ENCODE data around the gene STX10. TPM values are rescaled to one million over a fixed set of nuclear protein-coding genes. Genes with fewer than 3 reads are reported as not detected.

Gene STX10
- total and polyA plus RNA-seq, 9 of the 15 experiments (the other 6 are each of a cell fraction or from before 2014, with no cell fraction given), result 0.51 to 66.3 (median 31.0) TPM

DNA sequence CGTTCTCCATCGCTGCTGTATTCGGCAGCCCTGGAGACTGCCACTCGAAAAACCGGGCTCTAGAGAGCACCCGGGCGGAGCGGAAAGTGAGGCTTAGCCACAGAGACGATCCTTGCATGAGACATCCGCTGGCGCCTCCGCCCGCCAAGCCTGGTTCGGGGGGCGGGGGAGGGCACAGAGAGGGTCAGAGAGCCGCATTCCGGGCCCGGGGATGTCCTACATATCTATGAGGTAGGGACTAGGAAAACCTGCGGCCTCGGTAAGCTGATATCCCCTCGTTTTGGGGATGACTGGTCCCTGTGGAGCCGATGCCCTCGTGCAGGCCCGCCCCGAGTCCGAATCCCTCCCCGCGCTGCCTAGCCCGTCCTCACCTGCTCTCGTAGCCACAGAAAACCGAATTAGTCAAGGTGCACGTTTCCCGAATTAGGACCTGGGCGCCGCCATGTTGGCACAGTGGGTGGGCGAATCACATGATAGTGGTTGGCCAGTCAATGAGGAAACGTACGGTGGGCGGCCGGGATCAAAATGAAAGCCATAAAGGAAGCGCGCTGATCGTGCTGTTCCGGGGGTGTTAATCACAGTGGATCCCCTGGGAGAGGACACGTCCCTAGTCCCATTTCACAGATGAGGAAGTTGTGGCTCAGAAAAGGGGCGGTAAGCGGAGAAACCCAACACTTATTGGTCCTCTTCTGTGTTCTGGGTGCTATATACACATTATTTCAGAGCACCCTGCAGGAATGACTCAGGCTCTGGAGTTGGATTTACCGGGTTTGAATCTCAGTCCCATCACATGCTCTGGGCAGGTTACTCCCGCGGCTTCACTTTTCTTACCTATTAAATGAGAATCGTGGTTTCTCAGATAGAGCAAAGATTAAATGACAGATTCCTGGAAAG is 33.6 kb downstream of the STX10 start, which contains the start of gene TRMT1 (continued):
- peak; percentile 35 for TF ChIP-seq HMBOX1 (IDR thresholded peaks at IDR 0.05)
- no peak for TF ChIP-seq ZNF644 (tag; IDR thresholded peaks at IDR 0.05; ENCODE audit: low read depth)
- TF ChIP-seq MAFK (IDR thresholded peaks at IDR 0.05; ENCODE audit: low read length), result peak; percentile 80
- peak; percentile 96 for TF ChIP-seq TOE1 (IDR thresholded peaks at IDR 0.05; ENCODE audit: borderline replicate concordance)
- TF ChIP-seq TOE1 (CRISPR knock-in tag; IDR thresholded peaks at IDR 0.05; ENCODE audit: borderline replicate concordance, low read depth), result no peak
- TF ChIP-seq TRIM24 (IDR thresholded peaks at IDR 0.05), result peak in 1 of 2 experiments; percentile 46; a peak in 1 of 4 replicates
- peak; percentile 97 for TF ChIP-seq ZBTB17 (CRISPR knock-in tag; IDR thresholded peaks at IDR 0.05)
- peak; percentile 90 for TF ChIP-seq SP1 (CRISPR knock-in tag; IDR thresholded peaks at IDR 0.05)
- no peak for TF ChIP-seq ZKSCAN8 (CRISPR knock-in tag; IDR thresholded peaks at IDR 0.05)
- no peak for TF ChIP-seq DACH1 (IDR thresholded peaks at IDR 0.05; ENCODE audit: partially characterized antibody)
- TF ChIP-seq ARNT (IDR thresholded peaks at IDR 0.05), result peak; percentile 57 to 76; a peak in 2 of 4 replicates
- TF ChIP-seq LCOR (CRISPR knock-in tag; IDR thresholded peaks at IDR 0.05), result peak; percentile 83
- TF ChIP-seq NFE2 (IDR thresholded peaks at IDR 0.05; ENCODE audit: low read depth), result peak; percentile 40; the same call in 1 of the 2 replicates
- TF ChIP-seq, protein P1, sequence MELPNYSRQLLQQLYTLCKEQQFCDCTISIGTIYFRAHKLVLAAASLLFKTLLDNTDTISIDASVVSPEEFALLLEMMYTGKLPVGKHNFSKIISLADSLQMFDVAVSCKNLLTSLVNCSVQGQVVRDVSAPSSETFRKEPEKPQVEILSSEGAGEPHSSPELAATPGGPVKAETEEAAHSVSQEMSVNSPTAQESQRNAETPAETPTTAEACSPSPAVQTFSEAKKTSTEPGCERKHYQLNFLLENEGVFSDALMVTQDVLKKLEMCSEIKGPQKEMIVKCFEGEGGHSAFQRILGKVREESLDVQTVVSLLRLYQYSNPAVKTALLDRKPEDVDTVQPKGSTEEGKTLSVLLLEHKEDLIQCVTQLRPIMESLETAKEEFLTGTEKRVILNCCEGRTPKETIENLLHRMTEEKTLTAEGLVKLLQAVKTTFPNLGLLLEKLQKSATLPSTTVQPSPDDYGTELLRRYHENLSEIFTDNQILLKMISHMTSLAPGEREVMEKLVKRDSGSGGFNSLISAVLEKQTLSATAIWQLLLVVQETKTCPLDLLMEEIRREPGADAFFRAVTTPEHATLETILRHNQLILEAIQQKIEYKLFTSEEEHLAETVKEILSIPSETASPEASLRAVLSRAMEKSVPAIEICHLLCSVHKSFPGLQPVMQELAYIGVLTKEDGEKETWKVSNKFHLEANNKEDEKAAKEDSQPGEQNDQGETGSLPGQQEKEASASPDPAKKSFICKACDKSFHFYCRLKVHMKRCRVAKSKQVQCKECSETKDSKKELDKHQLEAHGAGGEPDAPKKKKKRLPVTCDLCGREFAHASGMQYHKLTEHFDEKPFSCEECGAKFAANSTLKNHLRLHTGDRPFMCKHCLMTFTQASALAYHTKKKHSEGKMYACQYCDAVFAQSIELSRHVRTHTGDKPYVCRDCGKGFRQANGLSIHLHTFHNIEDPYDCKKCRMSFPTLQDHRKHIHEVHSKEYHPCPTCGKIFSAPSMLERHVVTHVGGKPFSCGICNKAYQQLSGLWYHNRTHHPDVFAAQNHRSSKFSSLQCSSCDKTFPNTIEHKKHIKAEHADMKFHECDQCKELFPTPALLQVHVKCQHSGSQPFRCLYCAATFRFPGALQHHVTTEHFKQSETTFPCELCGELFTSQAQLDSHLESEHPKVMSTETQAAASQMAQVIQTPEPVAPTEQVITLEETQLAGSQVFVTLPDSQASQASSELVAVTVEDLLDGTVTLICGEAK (IDR thresholded peaks at IDR 0.05), result peak; percentile 43; the same call in 1 of the 2 replicates
- TF ChIP-seq, protein P1 (CRISPR knock-in tag; IDR thresholded peaks at IDR 0.05), result no peak
- peak; percentile 37; the same call in 1 of the 2 replicates for TF ChIP-seq SOX6 (IDR thresholded peaks at IDR 0.05)

Data from K562 (cell line).